ENCODE measurements around the gene MAP3K9.

MAP3K9 gene

GRCh38 chr14:70780396-70781075 is 28.8 kb downstream of the MAP3K9 start:
- no peak for DNase-seq

GRCh38 chr14:70779667-70780066 is 29.6 kb downstream of the MAP3K9 start:
- no peak for DNase-seq

GRCh38 chr14:70776197-70776596 is 33.1 kb downstream of the MAP3K9 start:
- DNase-seq = no peak

GRCh38 chr14:70773182-70773862 is 36.0 kb downstream of the MAP3K9 start:
- no peak for DNase-seq

GRCh38 chr14:70771781-70772212 is 37.5 kb downstream of the MAP3K9 start:
- DNase-seq = no peak

- no peak for DNase-seq
Observed at GRCh38 chr14:70770490-70770889, 38.8 kb downstream of the MAP3K9 start.

- no peak for DNase-seq
Observed at GRCh38 chr14:70759398-70759797, 49.9 kb downstream of the MAP3K9 start.

GRCh38 chr14:70755655-70756054 is 53.7 kb downstream of the MAP3K9 start:
- no peak for DNase-seq

- DNase-seq = no peak
Observed at GRCh38 chr14:70754991-70755390, 54.3 kb downstream of the MAP3K9 start.

GRCh38 chr14:70753518-70753953 is 55.8 kb downstream of the MAP3K9 start:
- no peak for DNase-seq

- DNase-seq = no peak
Observed at GRCh38 chr14:70748422-70748821, 60.9 kb downstream of the MAP3K9 start.

GRCh38 chr14:70744641-70745040 is 64.7 kb downstream of the MAP3K9 start:
- DNase-seq = no peak

- no peak for DNase-seq
Observed at GRCh38 chr14:70742316-70742715, 67.0 kb downstream of the MAP3K9 start.

- DNase-seq = no peak
Observed at GRCh38 chr14:70741482-70741881, 67.8 kb downstream of the MAP3K9 start.

- DNase-seq = peak; percentile 1
Observed at GRCh38 chr14:70735043-70735442, 74.3 kb downstream of the MAP3K9 start.

GRCh38 chr14:70731447-70732239 is 77.7 kb downstream of the MAP3K9 start:
- no peak for DNase-seq

GRCh38 chr14:70730393-70730792 is 78.9 kb downstream of the MAP3K9 start:
- DNase-seq = no peak

GRCh38 chr14:70726651-70727375 is 82.5 kb downstream of the MAP3K9 start:
- DNase-seq = no peak

- no peak for DNase-seq
Observed at GRCh38 chr14:70724944-70725343, 84.4 kb downstream of the MAP3K9 start.

GRCh38 chr14:70724110-70724509 is 85.2 kb downstream of the MAP3K9 start:
- DNase-seq = no peak

GRCh38 chr14:70723276-70723675 is 86.0 kb downstream of the MAP3K9 start:
- no peak for DNase-seq

GRCh38 chr14:70722418-70722817 is 86.9 kb downstream of the MAP3K9 start:
- no peak for DNase-seq

- DNase-seq = no peak
Observed at GRCh38 chr14:70721542-70721941, 87.8 kb downstream of the MAP3K9 start.

Data from SHP77 treated with DMSO at 0.1 percent for 48 hours (cell line).